GM23248 (cell line): Measurements from ENCODE around the gene ZFP64. TPM values are rescaled to one million over a fixed set of nuclear protein-coding genes. Genes with fewer than 3 reads are reported as not detected.

Source experiments
- DNase-seq: peaks from one replicate; pipeline ENCODE4 v3.0.0-alpha.2; 2015
- H2AFZ ChIP-seq: fragments of 200-600 bp; sonication (generic); 2 replicates; pipeline ENCODE4 v1.6.1; 2016; ENCODE audit warnings: antibody characterized with exemption
- H3F3A ChIP-seq: fragments of 200-600 bp; sonication (generic); 2 replicates; pipeline ENCODE4 v1.6.1; 2016; ENCODE audit warnings: mild to moderate bottlenecking, antibody characterized with exemption, mixed run types; ENCODE audit not compliant: insufficient read depth
- H3K27ac ChIP-seq: fragments of 200-600 bp; sonication (generic); 2 replicates; pipeline ENCODE4 v1.5.1; 2016; ENCODE audit warnings: mild to moderate bottlenecking
- H3K27me3 ChIP-seq: fragments of 200-600 bp; sonication (generic); replicated peaks from 2 replicates; pipeline ENCODE4 v1.6.1; 2016; ENCODE audit warnings: mild to moderate bottlenecking; ENCODE audit not compliant: insufficient read depth
- H3K36me3 ChIP-seq: fragments of 200-600 bp; sonication (generic); 2 replicates; pipeline ENCODE4 v1.6.1; 2016; ENCODE audit warnings: low read depth, mild to moderate bottlenecking
- H3K4me1 ChIP-seq: fragments of 200-600 bp; sonication (generic); 2 replicates; pipeline ENCODE4 v1.6.1; 2016; ENCODE audit warnings: mild to moderate bottlenecking; ENCODE audit not compliant: insufficient read depth
- H3K4me2 ChIP-seq: fragments of 200-600 bp; sonication (generic); one replicate; pipeline ENCODE4 v1.6.1; 2016; ENCODE audit warnings: mild to moderate bottlenecking; ENCODE audit not compliant: unreplicated experiment
- H3K4me3 ChIP-seq: fragments of 200-600 bp; sonication (generic); 2 replicates; pipeline ENCODE4 v1.5.1; 2016; ENCODE audit warnings: mild to moderate bottlenecking
- H3K79me2 ChIP-seq: fragments of 200-600 bp; sonication (generic); 2 replicates; pipeline ENCODE4 v1.6.1; 2016; ENCODE audit warnings: mild to moderate bottlenecking; ENCODE audit not compliant: insufficient read depth
- H3K9ac ChIP-seq: fragments of 200-600 bp; sonication (generic); 2 replicates; pipeline ENCODE4 v1.6.1; 2016; ENCODE audit warnings: mild to moderate bottlenecking
- H3K9me2 ChIP-seq: fragments of 200-600 bp; sonication (generic); 2 replicates; pipeline ENCODE4 v1.6.1; 2016; ENCODE audit warnings: mixed run types, mild to moderate bottlenecking, moderate library complexity; ENCODE audit not compliant: insufficient read depth
- H3K9me3 ChIP-seq: fragments of 200-600 bp; sonication (generic); one replicate; pipeline ENCODE4 v1.6.1; 2017; ENCODE audit warnings: low read depth
- H4K20me1 ChIP-seq: fragments of 200-600 bp; sonication (generic); 2 replicates; pipeline ENCODE4 v1.6.0; 2016; ENCODE audit not compliant: insufficient read depth
- EZH2 ChIP-seq: fragments of 200-600 bp; sonication (generic); IDR thresholded peaks from 2 replicates; pipeline ENCODE4 v1.6.1; 2018; ENCODE audit warnings: antibody characterized with exemption, mild to moderate bottlenecking; ENCODE audit not compliant: insufficient read depth, poor library complexity, severe bottlenecking
- EZH2phosphoT487 ChIP-seq: fragments of 200-600 bp; sonication (generic); IDR thresholded peaks from 2 replicates; pipeline ENCODE4 v1.6.1; 2018; ENCODE audit warnings: antibody characterized with exemption, moderate library complexity, mild to moderate bottlenecking, low read depth; ENCODE audit not compliant: insufficient read depth
- WGBS, 2 experiments: methylation state at CpG; one replicate each; pipeline ENCODE4 v1.1.6; 2015 to 2017; ENCODE audit warnings: low lambda C conversion rate in 2 of 2, low coverage in 1 of 2; ENCODE audit errors: missing lambda C conversion rate in 2 of 2; 5-methylcytosine and 5-hydroxymethylcytosine counted together
- in situ Hi-C: fragments of 300-500 bp; cut with MboI; formaldehyde crosslinking; loops from 2 replicates; pipeline ENCODE4 v1.15.0; 2020
- polyA plus RNA-seq: library from polyadenylated mRNA; unstranded; fragments of >200 nt; fragmentation: Nextera tagmentation; extraction: Ambion mirVana; gene quantifications from 2 replicates; pipeline ENCODE4 v1.2.1, GENCODE V29; 2016
- total RNA-seq: library from RNA; depleted of rRNA; stranded (reverse); fragments of >200 nt; shearing (Covaris generic); gene quantifications from 2 replicates; pipeline ENCODE4 v1.2.3, GENCODE V29; 2014

Gene ZFP64
- total and polyA plus RNA-seq, 2 experiments from 2014 or later = 14.3 to 20.8 TPM

- Histone ChIP-seq H3K27ac (no peak overlapping the region), H3K27me3 (no peaks in the 10 kb centered on the region), H3K4me1 (no peaks in the 10 kb centered on the region), H3K4me3 (no peak overlapping the region), H3K36me3 (0 out of 2 replicates have a peak, but pooled peaks cover under 1% of the 10 kb centered on the region), H3K9me2 (no peaks in the 10 kb centered on the region), H4K20me1 (no peaks in the 10 kb centered on the region), H3K79me2 (no peaks in the 10 kb centered on the region), H3K4me2 (no peak overlapping the region), H3K9me3 (no peaks in the 10 kb centered on the region), H3K9ac (no peak overlapping the region), H2AFZ (no peak overlapping the region), H3F3A (no peaks in the 10 kb centered on the region)
- in situ Hi-C loops = no loop called here
- WGBS, 2 experiments = 55 to 60% methylated on average over 4 of the region's 4 CpGs
- no peak for TF ChIP-seq EZH2
- TF ChIP-seq EZH2phosphoT487 = no peak
- DNase-seq = no peak
These were observed 12.0 kb downstream of the ZFP64 start for GRCh38 chr20:52179331-52180179.

- H3K4me2 ChIP-seq = no peak overlapping the region
- no peaks in the 10 kb centered on the region for H3K9me2 ChIP-seq
- no peaks in the 10 kb centered on the region for H3F3A ChIP-seq
- H3K4me1 ChIP-seq = no peaks in the 10 kb centered on the region
- no peaks in the 10 kb centered on the region for H3K27me3 ChIP-seq
- no peaks in the 10 kb centered on the region for H4K20me1 ChIP-seq
- no peak overlapping the region for H3K4me3 ChIP-seq
- H3K36me3 ChIP-seq = no peaks in the 10 kb centered on the region
- no peaks in the 10 kb centered on the region for H3K9me3 ChIP-seq
- no peak overlapping the region for H2AFZ ChIP-seq
- H3K9ac ChIP-seq = no peak overlapping the region
- DNase-seq = no peak
- WGBS, 2 experiments = 93 to 96% methylated on average over 3 of the region's 3 CpGs
- TF ChIP-seq EZH2phosphoT487 (no peak), EZH2 (no peak)
- no peak overlapping the region for H3K27ac ChIP-seq
- no peaks in the 10 kb centered on the region for H3K79me2 ChIP-seq
- in situ Hi-C loops = no loop called here
These were observed 12.9 kb downstream of the ZFP64 start for GRCh38 chr20:52178691-52179090.

- H3K27ac ChIP-seq = no peak overlapping the region
- H3K9ac ChIP-seq = no peak overlapping the region
- no peak overlapping the region for H3K4me2 ChIP-seq
- H3K79me2 ChIP-seq = no peaks in the 10 kb centered on the region
- no peak overlapping the region for H3K4me3 ChIP-seq
- TF ChIP-seq EZH2phosphoT487 (no peak), EZH2 (no peak)
- H3K4me1 ChIP-seq = no peaks in the 10 kb centered on the region
- WGBS, 2 experiments = 91 to 93% methylated on average over 11 to 18 of the region's 18 CpGs
- in situ Hi-C loops = no loop called here
- H3K9me3 ChIP-seq = no peaks in the 10 kb centered on the region
- no peaks in the 10 kb centered on the region for H3K36me3 ChIP-seq
- no peaks in the 10 kb centered on the region for H4K20me1 ChIP-seq
- no peaks in the 10 kb centered on the region for H3F3A ChIP-seq
- no peaks in the 10 kb centered on the region for H3K9me2 ChIP-seq
- H3K27me3 ChIP-seq = no peaks in the 10 kb centered on the region
- no peak overlapping the region for H2AFZ ChIP-seq
- no peak for DNase-seq
These were observed 15.7 kb downstream of the ZFP64 start for GRCh38 chr20:52175840-52176239.

- Histone ChIP-seq H3K9me2 (no peaks in the 10 kb centered on the region), H4K20me1 (no peaks in the 10 kb centered on the region), H3K79me2 (no peaks in the 10 kb centered on the region), H2AFZ (no peak overlapping the region), H3K4me3 (no peak overlapping the region), H3K4me1 (no peaks in the 10 kb centered on the region), H3K36me3 (no peaks in the 10 kb centered on the region), H3K27ac (no peak overlapping the region), H3F3A (no peaks in the 10 kb centered on the region), H3K9me3 (no peaks in the 10 kb centered on the region), H3K4me2 (no peak overlapping the region), H3K27me3 (no peaks in the 10 kb centered on the region), H3K9ac (no peak overlapping the region)
- DNase-seq = no peak
- in situ Hi-C loops = no loop called here
- TF ChIP-seq EZH2 = no peak
- TF ChIP-seq EZH2phosphoT487 = no peak
- WGBS, 2 experiments = 91 to 93% methylated on average over 9 of the region's 9 CpGs
These were observed 19.1 kb downstream of the ZFP64 start for GRCh38 chr20:52172392-52173047.
